Kidney (tissue), 14 donors: Measurements from ENCODE around the gene AGXT2. TPM values are rescaled to one million over a fixed set of nuclear protein-coding genes. Genes with fewer than 3 reads are reported as not detected.
"Not testable (repeated sequence)": the region's sequence is repeated elsewhere in the genome, so short reads cannot be mapped to it uniquely, and the experiment has no call there.

ENCODE experiments used
- DNase-seq, 5 donors: peaks; one replicate each; pipeline ENCODE4 v3.0.0-alpha.2; 2013 to 2020
- FAIRE-seq: peaks from 2 replicates; lab custom pipeline; 2012; peaks lifted over from hg19 to GRCh38; lab: Jason Lieb, UNC
- H3K27ac ChIP-seq, 2 donors: one replicate each; pipeline ENCODE4 v1.7.0; 2013; ENCODE audit warnings: low read depth in 2 of 2, low read length in 2 of 2, inconsistent platforms in 1 of 2
- H3K27me3 ChIP-seq: one replicate; pipeline ENCODE4 v1.7.1; 2013; ENCODE audit warnings: low read length, inconsistent platforms; ENCODE audit not compliant: control insufficient read depth, insufficient read depth
- H3K36me3 ChIP-seq, 3 donors: one replicate each; pipeline versions ENCODE4 v1.7.0 to v1.7.1; 2013; ENCODE audit warnings: low read length in 3 of 3, control low read depth in 1 of 3, inconsistent platforms in 1 of 3; ENCODE audit not compliant: insufficient read depth in 3 of 3, control insufficient read depth in 2 of 3
- H3K4me1 ChIP-seq, 3 donors: one replicate each; pipeline versions ENCODE4 v1.7.0 to v1.7.1; 2013; ENCODE audit warnings: low read length in 3 of 3, inconsistent platforms in 1 of 3, low read depth in 1 of 3; ENCODE audit not compliant: control insufficient read depth in 2 of 3, insufficient read depth in 2 of 3
- H3K4me3 ChIP-seq, 3 donors: one replicate each; pipeline versions ENCODE4 v1.7.0 to v1.8.1; 2013; ENCODE audit warnings: low read length in 3 of 3, control low read depth in 1 of 3, inconsistent platforms in 1 of 3
- H3K9ac ChIP-seq, 3 donors: one replicate each; pipeline versions ENCODE4 v1.7.0 to v1.7.1; 2013; ENCODE audit warnings: low read length in 3 of 3, control low read depth in 1 of 3, inconsistent platforms in 1 of 3
- H3K9me3 ChIP-seq, 3 donors: one replicate each; pipeline versions ENCODE4 v1.7.0 to v1.7.1; 2013; ENCODE audit warnings: low read length in 3 of 3, control low read depth in 1 of 3, inconsistent platforms in 1 of 3; ENCODE audit not compliant: control insufficient read depth in 2 of 3, insufficient read depth in 1 of 3
- intact Hi-C: fragments of 100-400 bp; cut with DNase I; formaldehyde crosslinking; loops from one replicate; pipeline ENCODE4 v1.11.1; 2022
- polyA plus RNA-seq: library from polyadenylated mRNA; stranded (reverse); fragments of 350-450 nt; fragmentation: Illumina TruSeq; extraction: RNeasy Lipid Tissue Mini Kit (QIAGEN cat#74804); gene quantifications from one replicate; pipeline ENCODE4 v1.2.3, GENCODE V29; 2014; ENCODE audit warnings: low read depth, low replicate concordance; ENCODE audit not compliant: insufficient read depth
- total RNA-seq: library from RNA; stranded (reverse); fragmentation: NEBNext Ultra II Directional; extraction: Animal tissue kit (Norgen Biotek cat#: 25700); gene quantifications from one replicate; pipeline ENCODE4 v1.2.1, GENCODE V29; 2021
- TF ChIP-seq, protein P1 (sequence below): IDR thresholded peaks from 3 replicates; pipeline ENCODE4 v1.5.1; 2012; ENCODE audit warnings: mild to moderate bottlenecking, moderate library complexity, borderline replicate concordance; ENCODE audit not compliant: insufficient read depth; ENCODE audit errors: extremely low read depth
- donor health status: control.
- donor health status: control.
- donor health status: control.
- donor health status: control.
- donor health status: control.
- donor health status: DM: yes; HTN: yes; CAD: no.
- donor health status: Normal renal cell carcinoma (clear cell type).

AGXT2 gene
- total and polyA plus RNA-seq, 2 donors from 2014 or later = 8.0 to 215 TPM

DNA sequence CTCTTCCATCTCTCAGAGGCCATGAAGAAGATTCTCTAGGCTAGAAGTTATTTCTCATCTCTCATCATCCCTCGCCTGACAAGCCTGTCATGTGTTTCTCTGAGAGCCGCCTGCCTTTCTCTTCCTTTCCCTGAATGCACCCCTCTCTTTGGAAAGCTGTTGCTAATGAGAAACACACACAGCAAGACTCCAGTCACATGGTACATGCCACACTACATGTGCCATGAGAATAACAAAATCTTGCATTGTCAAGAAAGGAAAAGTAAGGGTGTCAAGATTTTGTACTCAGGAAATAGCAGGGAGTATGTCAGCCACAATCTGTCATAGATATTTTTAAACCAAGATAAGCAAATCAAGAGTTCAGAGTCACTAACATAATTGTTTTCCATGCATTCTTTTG lies 8.9 kb downstream of the AGXT2 start:
- no peak for DNase-seq
- no peak overlapping the region for H3K27ac ChIP-seq
- no peaks in the 10 kb centered on the region for H3K9me3 ChIP-seq
- TF ChIP-seq, protein P1, sequence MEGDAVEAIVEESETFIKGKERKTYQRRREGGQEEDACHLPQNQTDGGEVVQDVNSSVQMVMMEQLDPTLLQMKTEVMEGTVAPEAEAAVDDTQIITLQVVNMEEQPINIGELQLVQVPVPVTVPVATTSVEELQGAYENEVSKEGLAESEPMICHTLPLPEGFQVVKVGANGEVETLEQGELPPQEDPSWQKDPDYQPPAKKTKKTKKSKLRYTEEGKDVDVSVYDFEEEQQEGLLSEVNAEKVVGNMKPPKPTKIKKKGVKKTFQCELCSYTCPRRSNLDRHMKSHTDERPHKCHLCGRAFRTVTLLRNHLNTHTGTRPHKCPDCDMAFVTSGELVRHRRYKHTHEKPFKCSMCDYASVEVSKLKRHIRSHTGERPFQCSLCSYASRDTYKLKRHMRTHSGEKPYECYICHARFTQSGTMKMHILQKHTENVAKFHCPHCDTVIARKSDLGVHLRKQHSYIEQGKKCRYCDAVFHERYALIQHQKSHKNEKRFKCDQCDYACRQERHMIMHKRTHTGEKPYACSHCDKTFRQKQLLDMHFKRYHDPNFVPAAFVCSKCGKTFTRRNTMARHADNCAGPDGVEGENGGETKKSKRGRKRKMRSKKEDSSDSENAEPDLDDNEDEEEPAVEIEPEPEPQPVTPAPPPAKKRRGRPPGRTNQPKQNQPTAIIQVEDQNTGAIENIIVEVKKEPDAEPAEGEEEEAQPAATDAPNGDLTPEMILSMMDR = no peak
- H3K4me3 ChIP-seq = no peak overlapping the region
- peaks cover 0 to under 1% (median 0%) of the 10 kb centered on the region in 3 donors for H3K36me3 ChIP-seq
- no peaks in the 10 kb centered on the region for H3K4me1 ChIP-seq
- H3K27me3 ChIP-seq = no peaks in the 10 kb centered on the region
- no peak for FAIRE-seq
- intact Hi-C loops = no loop called here
- no peak overlapping the region for H3K9ac ChIP-seq

- no peak overlapping the region for H3K4me3 ChIP-seq
- no peak overlapping the region for H3K27ac ChIP-seq
- peaks cover 0 to 7% (median 0%) of the 10 kb centered on the region in 3 donors for H3K36me3 ChIP-seq
- no peaks in the 10 kb centered on the region for H3K9me3 ChIP-seq
- H3K9ac ChIP-seq = no peak overlapping the region
- intact Hi-C loops = no loop called here
- FAIRE-seq (no peak), DNase-seq (no peak)
- no peaks in the 10 kb centered on the region for H3K27me3 ChIP-seq
- H3K4me1 ChIP-seq = no peaks in the 10 kb centered on the region
- TF ChIP-seq, protein P1 = no peak
Measured at GRCh38 chr5:35036536-35036935, 11.2 kb downstream of the AGXT2 start.

GRCh38 chr5:35035929-35036328 lies 11.8 kb downstream of the AGXT2 start:
- H3K27me3 ChIP-seq, H3K4me3 ChIP-seq, H3K4me1 ChIP-seq, H3K36me3 ChIP-seq, intact Hi-C loops, H3K9me3 ChIP-seq, DNase-seq, H3K27ac ChIP-seq, H3K9ac ChIP-seq, FAIRE-seq: not testable (repeated sequence)

GRCh38 chr5:35035271-35035670 lies 12.5 kb downstream of the AGXT2 start:
- no peak for DNase-seq
- H3K4me1 ChIP-seq = no peaks in the 10 kb centered on the region
- H3K9me3 ChIP-seq = no peaks in the 10 kb centered on the region
- FAIRE-seq = no peak
- TF ChIP-seq, protein P1 = no peak
- H3K27ac ChIP-seq = no peak overlapping the region
- peaks cover 0 to 7% (median 0%) of the 10 kb centered on the region in 3 donors for H3K36me3 ChIP-seq
- H3K4me3 ChIP-seq = no peak overlapping the region
- intact Hi-C loops = no loop called here
- H3K27me3 ChIP-seq = no peaks in the 10 kb centered on the region
- no peak overlapping the region for H3K9ac ChIP-seq
